Activated naive CD8-positive, alpha-beta T cell treated with anti-CD3 and anti-CD28 coated beads for 36 hours (primary cell): Measurements from ENCODE around the gene CLRN3. TPM values are rescaled to one million over a fixed set of nuclear protein-coding genes. Genes with fewer than 3 reads are reported as not detected.

Source experiments
- DNase-seq: peaks from one replicate; pipeline ENCODE4 v3.0.0; 2021
- H3K27ac Mint-ChIP-seq: one replicate; pipeline ENCODE4 v1.8.0; 2022; ENCODE audit warnings: mild to moderate bottlenecking, moderate library complexity, mixed read lengths
- H3K27me3 Mint-ChIP-seq: one replicate; pipeline ENCODE4 v1.8.0; 2022; ENCODE audit warnings: mild to moderate bottlenecking, mixed read lengths
- H3K36me3 Mint-ChIP-seq: one replicate; pipeline ENCODE4 v1.8.0; 2021; ENCODE audit warnings: mild to moderate bottlenecking, mixed read lengths
- H3K4me1 Mint-ChIP-seq: one replicate; pipeline ENCODE4 v1.8.0; 2021; ENCODE audit warnings: mixed read lengths
- H3K4me3 Mint-ChIP-seq: one replicate; pipeline ENCODE4 v1.8.0; 2022; ENCODE audit warnings: mild to moderate bottlenecking, moderate library complexity, mixed read lengths
- H3K9me3 Mint-ChIP-seq: one replicate; pipeline ENCODE4 v1.8.0; 2022; ENCODE audit warnings: mixed read lengths
- total RNA-seq, 2 experiments: library from RNA; stranded (reverse); gene quantifications; one replicate each; pipeline ENCODE4 v1.2.3, GENCODE V29; 2021

CLRN3 gene
- total RNA-seq, 2 experiments from 2014 or later, result not detected

GRCh38 chr10:127833804-127834203 is 58.9 kb downstream of the CLRN3 start:
- H3K27me3 Mint-ChIP-seq, result peaks cover 8% of the 10 kb centered on the region
- DNase-seq, result no peak
- no peak overlapping the region for H3K27ac Mint-ChIP-seq
- no peak overlapping the region for H3K4me3 Mint-ChIP-seq
- H3K4me1 Mint-ChIP-seq, result no peaks in the 10 kb centered on the region
- H3K9me3 Mint-ChIP-seq, result no peaks in the 10 kb centered on the region
- no peaks in the 10 kb centered on the region for H3K36me3 Mint-ChIP-seq

GRCh38 chr10:127832501-127832900 is 60.2 kb downstream of the CLRN3 start:
- Mint-ChIP-seq H3K4me3 (no peak overlapping the region), H3K4me1 (no peaks in the 10 kb centered on the region), H3K9me3 (no peaks in the 10 kb centered on the region), H3K27me3 (peaks cover 8% of the 10 kb centered on the region), H3K27ac (no peak overlapping the region), H3K36me3 (no peaks in the 10 kb centered on the region)
- no peak for DNase-seq

- H3K27ac Mint-ChIP-seq, result no peak overlapping the region
- no peaks in the 10 kb centered on the region for H3K36me3 Mint-ChIP-seq
- peaks cover 8% of the 10 kb centered on the region for H3K27me3 Mint-ChIP-seq
- no peak for DNase-seq
- H3K4me3 Mint-ChIP-seq, result no peak overlapping the region
- H3K9me3 Mint-ChIP-seq, result no peaks in the 10 kb centered on the region
- no peaks in the 10 kb centered on the region for H3K4me1 Mint-ChIP-seq
Measured at GRCh38 chr10:127830414-127830813, 62.3 kb downstream of the CLRN3 start.

Other genes with a start within 250 kb of the CLRN3 start
- gene FOXI2, start 155.8 kb downstream of the CLRN3 start, total RNA-seq, result not detected
- gene PTPRE, start 14.2 kb upstream of the CLRN3 start, total RNA-seq, result 10 to 100 TPM; 21.9 to 26.7 TPM
- gene MKI67, start 233.5 kb upstream of the CLRN3 start, total RNA-seq, result 100 to 1,000 TPM; 196 to 210 TPM